ENCODE data around the gene TMEM141. TPM values are rescaled to one million over a fixed set of nuclear protein-coding genes. Genes with fewer than 3 reads are reported as not detected.

TMEM141 gene
- 10 to 100 TPM; 48.1 to 83.4 (median 61.8) TPM for total RNA-seq
- 100 to 1,000 TPM in 1 of 2 donors, 10 to 100 TPM in 1; 95.6 to 107 TPM for polyA plus RNA-seq
- long read RNA-seq, donor 1, transcript TMEM141-202 (5 exons, 839 nt): minor isoform, 5 of 33 reads
- long read RNA-seq, donor 1, transcript TMEM141-201 (5 exons, 768 nt): major isoform, 16 of 33 reads
- long read RNA-seq, donor 1, partial matches to known transcripts: 7 of 33 reads
- long read RNA-seq, donor 1, other reads (novel, unspliced or antisense): 3 of 33 reads
- long read RNA-seq, donor 2, transcript TMEM141-201 (5 exons, 768 nt): major isoform, 25 of 35 reads
- long read RNA-seq, donor 2, partial matches to known transcripts: 0 of 35 reads
- long read RNA-seq, donor 2, other reads (novel, unspliced or antisense): 5 of 35 reads
- long read RNA-seq, donor 3, transcript TMEM141-201 (5 exons, 768 nt): major isoform, 8 of 10 reads
- long read RNA-seq, donor 3, partial matches to known transcripts: 1 of 10 reads
- long read RNA-seq, donor 3, other reads (novel, unspliced or antisense): 0 of 10 reads

DNA sequence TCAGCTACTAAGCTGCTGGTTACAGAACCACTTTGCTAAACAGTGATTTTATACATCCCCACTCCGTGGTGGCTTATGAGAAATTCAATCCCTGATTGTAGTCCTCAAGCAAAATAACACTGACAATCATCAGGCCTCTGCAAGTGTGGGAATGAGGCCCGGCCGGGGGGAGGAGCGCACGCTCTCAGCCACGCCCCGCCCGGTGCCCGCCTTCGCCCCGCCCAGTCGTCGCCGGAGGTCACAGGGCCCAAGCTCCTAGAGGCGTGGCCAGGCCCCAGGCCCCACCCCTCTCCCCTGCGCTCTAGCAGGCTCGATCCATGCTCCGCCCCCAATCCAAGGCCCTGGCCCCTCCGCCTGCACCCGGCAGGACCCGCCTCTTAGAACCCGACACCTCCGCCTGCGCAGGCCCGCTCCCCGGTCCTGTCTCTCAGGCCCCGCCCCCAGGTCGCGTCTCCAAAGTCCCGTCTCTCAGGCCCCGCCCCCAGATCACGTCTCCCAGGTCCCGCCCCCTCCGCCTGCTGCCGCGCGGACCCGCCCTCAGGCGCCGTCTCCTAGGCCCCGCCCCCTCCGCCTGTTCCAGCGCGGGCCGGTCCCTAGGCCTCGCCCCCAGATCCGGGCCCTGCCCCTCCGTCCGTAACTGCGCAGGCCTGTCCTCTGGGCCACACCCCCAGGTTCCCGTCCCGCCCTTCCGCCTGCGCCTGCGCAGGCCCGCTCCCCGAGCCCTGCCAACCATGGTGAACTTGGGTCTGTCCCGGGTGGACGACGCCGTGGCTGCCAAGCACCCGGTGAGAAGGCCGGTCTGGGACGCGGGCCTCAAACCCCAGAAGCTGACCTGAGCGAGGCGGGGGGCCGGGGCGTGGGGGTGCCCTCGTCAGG, at the start of gene TMEM141:
TMEM141 (plus strand) TSS at position 705 of the 876 bp plus-strand sequence; CDS start at position 732, 27 bp downstream.
- intact Hi-C loops (cut with DNase I): loop anchor here in 5 of 10 donors (1.0 to 10.0 kb wide), 7 partner anchors 54 to 236 kb away; partner anchors contain the start of genes FBXW5 (in 5 of the 5), PHPT1 (in 3 of the 5), C8G (in 2 of the 5) and ABCA2 (in 1 of the 5)
- no peak for TF ChIP-seq CTCF (IDR thresholded peaks at IDR 0.05)
- H3K9me3 ChIP-seq: no peaks in the 10 kb centered on the region
- H3K4me3 ChIP-seq: peak within 1 kb of the TSS; percentile 57 to 93 (median 77)
- DNase-seq (peak; percentile 100), ATAC-seq (peak; percentile 95 to 98 (median 95))
- WGBS, 2 donors: 0 to 1% methylated on average over 53 to 70 of the region's 70 CpGs
- peaks cover 12 to 62% (median 38%) of the 10 kb centered on the region in 9 donors for H3K4me1 ChIP-seq
- H3K27me3 ChIP-seq: peaks cover 0 to under 1% (median 0%) of the 10 kb centered on the region in 7 donors
- H3K27ac ChIP-seq: peak within 1 kb of the TSS; percentile 88 to 98 (median 96)
- H3K36me3 ChIP-seq: peaks cover 0 to 25% (median 0%) of the 10 kb centered on the region in 9 donors

DNA sequence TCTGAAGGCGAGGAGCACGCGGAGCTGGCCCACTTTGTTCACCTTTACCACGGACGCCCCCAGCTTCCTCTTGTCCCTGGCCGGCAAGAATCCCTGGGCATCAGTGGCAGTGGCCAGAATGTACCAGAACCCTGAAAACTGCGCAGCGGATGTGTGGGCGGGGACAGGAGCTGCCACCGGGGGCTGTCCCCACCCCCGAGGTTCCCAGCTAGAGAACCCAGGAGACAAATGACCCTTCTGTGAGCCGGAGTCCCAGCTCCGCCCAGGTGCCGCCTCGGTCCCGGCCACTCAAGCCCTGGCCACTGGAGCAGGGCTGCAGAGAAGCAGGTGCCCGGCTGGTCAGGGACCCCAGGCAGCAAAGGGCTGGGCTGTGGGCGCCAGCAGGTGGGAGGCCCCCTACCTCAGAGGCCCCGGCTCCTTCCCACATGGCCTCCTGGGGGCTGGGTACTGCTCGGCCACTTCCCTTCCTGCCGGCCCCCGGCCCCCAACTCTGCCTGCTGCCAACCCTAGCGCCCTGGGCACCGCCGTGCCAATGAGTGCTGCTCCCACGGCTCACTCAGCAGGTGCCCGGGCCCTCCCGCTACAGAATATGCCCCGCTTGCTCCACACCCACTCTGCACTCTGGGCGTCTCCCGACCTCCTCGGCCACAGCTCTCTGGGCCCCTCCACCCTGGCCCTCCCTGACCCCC, 49.1 kb upstream of the TMEM141 start:
- peak overlapping the region in 2 of 10 donors; percentile 26 to 39 for H3K27ac ChIP-seq
- 52 to 60% methylated on average over 32 of the region's 32 CpGs for WGBS, 2 donors
- peak overlapping the region in 8 of 10 donors; percentile 5 to 30 (median 16) for H3K4me3 ChIP-seq
- ATAC-seq (peak in 7 of 8 donors; percentile 8 to 46 (median 13)), DNase-seq (no peak)
- no peaks in the 10 kb centered on the region for H3K36me3 ChIP-seq
- peaks cover 11 to 42% (median 25%) of the 10 kb centered on the region in 9 donors for H3K4me1 ChIP-seq
- intact Hi-C loops (cut with DNase I): no loop called here
- H3K27me3 ChIP-seq: peaks cover 0 to 25% (median 19%) of the 10 kb centered on the region in 7 donors
- TF ChIP-seq CTCF (IDR thresholded peaks at IDR 0.05): no peak
- H3K9me3 ChIP-seq: no peaks in the 10 kb centered on the region

GRCh38 chr9:136742591-136743391, 48.4 kb upstream of the TMEM141 start, which contains the start of gene LCN10:
Gene LCN10, minus strand, starts transcription at chr9:136742940. Its CDS starts 37 bp downstream, at chr9:136742903.
- DNase-seq (no peak), ATAC-seq (peak in 1 of 8 donors; percentile 6)
- peak in 6 of 9 donors; percentile 13 to 41 (median 26) for TF ChIP-seq CTCF (IDR thresholded peaks at IDR 0.05)
- peaks cover 11 to 42% (median 25%) of the 10 kb centered on the region in 9 donors for H3K4me1 ChIP-seq
- peak within 1 kb of the TSS in 2 of 10 donors; percentile 26 to 39 for H3K27ac ChIP-seq
- peaks cover 0 to 25% (median 19%) of the 10 kb centered on the region in 7 donors for H3K27me3 ChIP-seq
- H3K4me3 ChIP-seq: peak within 1 kb of the TSS in 8 of 10 donors; percentile 5 to 30 (median 16)
- H3K36me3 ChIP-seq: no peaks in the 10 kb centered on the region
- WGBS, 2 donors: 70 to 71% methylated on average over 23 to 25 of the region's 25 CpGs
- no peaks in the 10 kb centered on the region for H3K9me3 ChIP-seq
- intact Hi-C loops (cut with DNase I): no loop called here
